Pancreas (tissue), 10 donors: Measurements from ENCODE around the gene CHRNA4. TPM values are rescaled to one million over a fixed set of nuclear protein-coding genes. Genes with fewer than 3 reads are reported as not detected.

Source experiments
- ATAC-seq, 4 donors: fragments of 200-7000 bp; cut with Tn5 transposase; one replicate each; pipeline versions ENCODE4 v1.8.0 to v1.9.1; 2020; ENCODE audit warnings: mild to moderate bottlenecking in 4 of 4, moderate library complexity in 4 of 4
- DNase-seq, 6 donors: peaks; one replicate each; pipeline ENCODE4 v3.0.0-alpha.2; 2020
- FAIRE-seq: peaks from 2 replicates; lab custom pipeline; 2012; peaks lifted over from hg19 to GRCh38; lab: Jason Lieb, UNC
- H3K27ac ChIP-seq, 4 donors: fragments of 200-600 bp; sonication (generic); 1 replicate in 3 of 4; 2 replicates in 1 of 4; pipeline versions ENCODE4 v1.5.0 to v1.8.0; 2020
- H3K27me3 ChIP-seq, 4 donors: fragments of 200-600 bp; one replicate each; pipeline ENCODE4 v1.8.0; 2021
- H3K36me3 ChIP-seq, 3 donors: fragments of 200-600 bp; sonication (generic) in 1 of 3; one replicate each; pipeline versions ENCODE4 v1.5.0 to v1.8.0; 2020 to 2021
- H3K4me1 ChIP-seq, 3 donors: fragments of 200-600 bp; one replicate each; pipeline ENCODE4 v1.8.0; 2021
- H3K4me3 ChIP-seq, 4 donors: fragments of 200-600 bp; sonication (generic) in 2 of 4; one replicate each; pipeline versions ENCODE4 v1.5.0 to v1.8.0; 2020 to 2021
- H3K9me3 ChIP-seq, 4 donors: fragments of 200-600 bp; one replicate each; pipeline ENCODE4 v1.8.0; 2021
- CTCF ChIP-seq, 4 donors: fragments of 200-600 bp; sonication (generic) in 3 of 4; IDR thresholded peaks; one replicate each; pipeline versions ENCODE4 v1.5.0 to v1.8.0; 2021; ENCODE audit warnings: antibody characterized with exemption in 4 of 4
- WGBS, 2 donors: extraction: QIAGEN DNeasy Blood & Tissue Kit; methylation state at CpG; one replicate each; pipeline ENCODE4 v1.1.7; 2013; 5-methylcytosine and 5-hydroxymethylcytosine counted together
- intact Hi-C, 3 donors: fragments of 100-400 bp; cut with DNase I; formaldehyde crosslinking; loops; one replicate each; pipeline versions ENCODE4 v1.11.1 to v1.14.2; 2022
- polyA plus RNA-seq, 2 donors: library from polyadenylated mRNA; stranded (reverse); fragments of 200-250 nt; gene quantifications; one replicate each; pipeline ENCODE4 v1.2.3, GENCODE V29; 2013
- total RNA-seq, 6 donors: library from RNA; stranded (reverse); fragmentation: NEBNext Ultra II Directional in 4 of 6; extraction: Animal tissue kit (Norgen Biotek cat#: 25700) in 4 of 6; gene quantifications; one replicate each; pipeline versions ENCODE4 v1.2.1 to v1.2.4, GENCODE V29; 2021 to 2023
- donor health status: healthy with polysubstance abuse.
- donor health status: DM: no; HTN: no; CAD: no; lungs with moderate emphysema.
- donor health status: DM: no; HTN: no; CAD: no.
- donor health status: control.
- donor health status: control.
- donor health status: Bipolar disorder and iron deficiency.
- donor health status: DM: yes; HTN: yes; CAD: no.
- donor health status: DM: no; HTN: no; CAD: no.
- donor health status: DM: no; HTN: no; CAD: no.
- donor health status: DM: yes; HTN: yes; CAD: no.

CHRNA4 gene
- total and polyA plus RNA-seq, 8 donors: 0.02 to 0.47 TPM; not detected in 6

DNA sequence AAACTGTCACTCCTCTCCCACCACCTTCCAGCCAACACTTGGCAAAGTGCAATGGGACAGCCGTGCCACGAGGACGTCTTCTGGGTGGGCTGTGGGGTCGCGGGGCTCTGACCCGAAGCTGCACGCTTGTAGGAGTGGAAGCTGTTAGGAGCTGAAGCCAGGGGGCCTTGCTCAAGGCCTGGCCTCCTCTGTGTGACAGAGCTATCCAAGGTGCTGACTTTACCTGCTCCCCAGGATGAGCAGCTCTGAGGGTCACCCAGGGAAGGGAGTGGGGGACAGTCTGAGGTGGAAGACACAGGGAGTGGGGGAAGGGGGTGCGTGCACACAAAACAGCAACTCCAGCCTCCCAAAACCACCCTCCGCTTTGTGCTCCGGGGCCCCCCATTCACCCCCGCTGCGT is 17.5 kb upstream of the CHRNA4 start:
- Histone ChIP-seq H3K4me3 (no peak overlapping the region), H3K9me3 (no peaks in the 10 kb centered on the region), H3K27me3 (peaks cover 0 to 14% (median 2%) of the 10 kb centered on the region in 4 donors), H3K36me3 (no peaks in the 10 kb centered on the region), H3K4me1 (no peaks in the 10 kb centered on the region), H3K27ac (no peak overlapping the region)
- DNase-seq: peak in 1 of 6 donors; percentile 30
- no peak for TF ChIP-seq CTCF (IDR thresholded peaks at IDR 0.05)
- no peak for ATAC-seq
- FAIRE-seq: no peak
- intact Hi-C loops: no loop called here
- 42 to 48% methylated on average over 10 to 12 of the region's 12 CpGs for WGBS, 2 donors

DNA sequence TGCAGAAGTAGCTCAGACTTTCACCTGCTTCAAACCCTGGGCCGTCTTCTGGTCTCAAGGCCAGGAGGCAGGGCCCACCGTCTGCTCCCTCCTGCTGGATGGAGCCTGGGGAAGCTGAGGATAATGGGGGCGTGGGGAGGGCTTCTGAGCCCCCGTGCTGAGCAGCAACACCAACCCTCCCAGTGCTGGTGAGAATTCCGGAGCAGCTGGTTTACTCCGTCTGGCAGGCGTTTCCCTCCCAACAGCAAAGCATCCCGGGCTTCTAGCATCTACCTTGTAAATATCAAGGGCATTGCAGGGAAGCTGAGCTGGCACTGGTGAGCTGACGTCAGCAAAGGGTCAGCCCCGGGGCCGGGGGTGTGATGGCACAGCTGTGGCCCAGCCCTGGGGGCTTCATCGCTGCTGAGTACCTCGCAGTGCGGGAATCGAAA is 16.8 kb upstream of the CHRNA4 start:
- Histone ChIP-seq H3K27ac (no peak overlapping the region), H3K4me1 (no peaks in the 10 kb centered on the region), H3K27me3 (peaks cover 0 to 12% (median 2%) of the 10 kb centered on the region in 4 donors), H3K4me3 (no peak overlapping the region), H3K36me3 (no peaks in the 10 kb centered on the region), H3K9me3 (no peaks in the 10 kb centered on the region)
- ATAC-seq (no peak), FAIRE-seq (no peak), DNase-seq (peak in 1 of 6 donors; percentile 23)
- no peak for TF ChIP-seq CTCF (IDR thresholded peaks at IDR 0.05)
- intact Hi-C loops: no loop called here
- 19% methylated on average over 15 of the region's 15 CpGs for WGBS, 2 donors

DNA sequence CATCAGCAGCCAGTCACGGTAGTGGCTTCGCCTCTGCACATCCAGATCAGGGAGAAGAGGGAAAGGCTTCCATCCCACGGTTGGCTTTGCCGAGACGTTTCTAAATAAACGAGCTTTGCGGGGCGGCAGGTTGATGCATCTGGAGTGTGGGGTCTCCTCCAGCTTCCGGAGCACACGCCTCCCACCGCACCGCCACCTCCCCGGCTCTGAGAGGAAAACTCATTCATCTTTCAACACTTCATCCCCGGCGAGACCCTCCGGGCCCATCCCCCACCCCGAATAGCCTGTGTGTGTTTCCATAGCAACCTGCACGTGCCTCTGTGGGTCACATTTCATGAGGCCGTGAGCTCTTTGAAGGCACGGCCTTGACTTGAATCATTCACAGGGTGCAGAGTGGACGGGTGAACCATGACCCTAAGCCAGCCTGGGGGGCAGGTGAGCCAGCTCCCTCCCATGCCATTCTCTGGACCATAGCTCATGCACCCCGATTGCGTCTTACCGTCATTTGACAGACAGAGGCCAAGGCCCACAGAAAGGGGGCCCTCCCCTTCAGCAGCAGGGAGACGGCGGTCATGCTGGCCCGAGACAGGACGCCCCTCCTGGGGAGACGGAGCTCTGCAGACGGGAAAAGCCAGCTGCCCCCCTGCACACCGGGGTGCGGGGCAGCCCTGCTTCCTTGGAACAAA is 16.2 kb upstream of the CHRNA4 start:
- Histone ChIP-seq H3K27me3 (peaks cover 0 to 8% (median 2%) of the 10 kb centered on the region in 4 donors), H3K4me3 (no peak overlapping the region), H3K27ac (no peak overlapping the region), H3K4me1 (no peaks in the 10 kb centered on the region), H3K9me3 (no peaks in the 10 kb centered on the region), H3K36me3 (no peaks in the 10 kb centered on the region)
- DNase-seq (peak in 1 of 6 donors; percentile 47), ATAC-seq (no peak), FAIRE-seq (no peak)
- intact Hi-C loops: no loop called here
- TF ChIP-seq CTCF (IDR thresholded peaks at IDR 0.05): no peak
- 7 to 9% methylated on average over 32 of the region's 32 CpGs for WGBS, 2 donors

DNA sequence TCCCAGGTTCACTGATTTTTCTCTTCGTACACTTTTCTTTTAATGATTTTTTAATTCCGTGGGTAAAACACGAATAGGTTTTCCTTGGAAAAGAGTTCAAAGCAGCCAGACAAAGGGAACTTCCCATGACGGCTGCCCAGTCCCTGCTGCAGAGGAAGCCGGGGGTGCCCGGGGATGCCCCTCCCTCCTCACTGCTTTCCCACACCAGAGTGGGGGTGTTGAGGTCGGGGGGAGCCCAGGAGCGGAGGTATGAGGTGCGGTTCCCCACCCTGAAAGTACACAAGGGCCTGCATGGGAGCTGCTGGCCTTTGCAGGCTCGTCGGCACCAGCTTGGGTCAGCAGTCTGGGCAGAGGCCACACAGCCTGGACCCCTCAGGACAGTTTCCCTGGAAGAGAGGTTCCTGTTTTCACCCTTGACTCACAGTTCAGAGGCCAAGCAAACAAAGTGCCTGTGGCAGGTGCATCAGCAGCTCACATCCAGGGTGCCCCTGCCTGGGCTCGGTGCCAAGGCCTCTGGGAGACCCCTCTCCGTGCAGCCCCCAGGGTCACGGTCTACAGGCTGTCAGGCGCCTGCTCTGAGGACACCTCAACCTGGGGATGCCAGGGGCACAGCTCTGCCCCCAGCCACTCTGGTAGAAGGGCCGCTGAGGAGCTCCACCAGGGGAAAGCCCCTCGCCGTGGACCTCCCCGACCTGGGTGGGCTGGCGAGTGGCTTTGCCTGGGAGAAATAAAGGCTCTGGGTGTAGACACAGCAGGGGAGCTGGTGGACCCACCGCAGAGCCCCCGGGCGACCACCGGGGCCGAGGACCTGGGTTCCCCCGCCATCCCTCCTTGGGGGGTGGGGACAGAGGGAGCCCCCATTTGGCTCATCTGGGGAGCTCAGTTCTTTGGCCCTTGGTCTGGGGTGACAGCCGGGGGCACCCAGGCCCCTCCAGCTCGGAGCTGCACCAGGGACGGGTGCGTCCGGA is 15.4 kb upstream of the CHRNA4 start:
- no peak for TF ChIP-seq CTCF (IDR thresholded peaks at IDR 0.05)
- ATAC-seq: no peak
- FAIRE-seq: no peak
- no peaks in the 10 kb centered on the region for H3K9me3 ChIP-seq
- H3K4me1 ChIP-seq: no peaks in the 10 kb centered on the region
- DNase-seq: peak in 1 of 6 donors; percentile 72
- intact Hi-C loops: no loop called here
- 30 to 33% methylated on average over 29 to 31 of the region's 31 CpGs for WGBS, 2 donors
- peaks cover 0 to 4% (median under 1%) of the 10 kb centered on the region in 4 donors for H3K27me3 ChIP-seq
- no peak overlapping the region for H3K27ac ChIP-seq
- no peak overlapping the region for H3K4me3 ChIP-seq
- no peaks in the 10 kb centered on the region for H3K36me3 ChIP-seq
